DND-41 (cell line): ENCODE data around the gene MAPRE3.

ENCODE experiments used
- ATAC-seq: fragments of 200-7000 bp; cut with Tn5 transposase; 3 replicates; pipeline ENCODE4 v1.9.1; 2021; ENCODE audit warnings: low read depth; ENCODE audit not compliant: insufficient read depth
- DNase-seq: peaks from one replicate; pipeline ENCODE4 v3.0.0-alpha.2; 2020
- H2AFZ ChIP-seq: 2 replicates; pipeline ENCODE4 v1.6.0; 2012; ENCODE audit warnings: low read depth, low read length
- H3K27ac ChIP-seq: 2 replicates; pipeline ENCODE4 v1.5.1; 2012; ENCODE audit warnings: low read length, inconsistent platforms
- H3K27me3 ChIP-seq: fragments of 200-600 bp; sonication (generic); 2 replicates; pipeline ENCODE4 v1.6.0; 2012; ENCODE audit warnings: low read length, mild to moderate bottlenecking, inconsistent platforms; ENCODE audit not compliant: insufficient read depth, poor library complexity
- H3K36me3 ChIP-seq: 2 replicates; pipeline ENCODE4 v1.5.1; 2012; ENCODE audit warnings: low read length, inconsistent platforms; ENCODE audit not compliant: insufficient read depth
- H3K4me1 ChIP-seq: 2 replicates; pipeline ENCODE4 v1.5.1; 2012; ENCODE audit warnings: mild to moderate bottlenecking, low read length; ENCODE audit not compliant: insufficient read depth
- H3K4me2 ChIP-seq: 2 replicates; pipeline ENCODE4 v1.6.0; 2012; ENCODE audit warnings: mild to moderate bottlenecking, moderate library complexity, low read length, inconsistent platforms; ENCODE audit not compliant: insufficient read depth
- H3K4me3 ChIP-seq, 2 experiments: fragments of 200-600 bp in 1 of 2; shearing (Covaris generic) in 1 of 2; 2 replicates each; pipeline ENCODE4 v1.5.1; 2012 to 2016; ENCODE audit warnings: inconsistent platforms in 2 of 2, low read length in 2 of 2, mild to moderate bottlenecking in 2 of 2, low read depth in 1 of 2, moderate library complexity in 1 of 2
- H3K79me2 ChIP-seq: 2 replicates; pipeline ENCODE4 v1.6.0; 2012; ENCODE audit warnings: low read length, inconsistent platforms; ENCODE audit not compliant: insufficient read depth
- H3K9ac ChIP-seq: 2 replicates; pipeline ENCODE4 v1.6.0; 2012; ENCODE audit warnings: low read depth, mild to moderate bottlenecking, inconsistent platforms, low read length, moderate library complexity
- H3K9me3 ChIP-seq: 2 replicates; pipeline ENCODE4 v1.5.1; 2012; ENCODE audit warnings: low read length, moderate library complexity, mild to moderate bottlenecking, inconsistent platforms; ENCODE audit not compliant: insufficient read depth, severe bottlenecking
- H4K20me1 ChIP-seq: 2 replicates; pipeline ENCODE4 v1.6.0; 2012; ENCODE audit warnings: low read length; ENCODE audit not compliant: insufficient read depth
- EZH2 ChIP-seq: IDR thresholded peaks from 3 replicates; pipeline ENCODE4 v1.6.1; 2012; ENCODE audit warnings: borderline replicate concordance, low read depth, mild to moderate bottlenecking, moderate library complexity, low read length, inconsistent platforms; ENCODE audit not compliant: severe bottlenecking
- TF ChIP-seq, protein P1 (sequence below): IDR thresholded peaks from 2 replicates; pipeline ENCODE4 v1.5.1; 2012; ENCODE audit warnings: borderline replicate concordance, low read length, moderate library complexity, mild to moderate bottlenecking; ENCODE audit not compliant: poor library complexity, severe bottlenecking; ENCODE audit errors: extremely low read depth

Gene MAPRE3

DNA sequence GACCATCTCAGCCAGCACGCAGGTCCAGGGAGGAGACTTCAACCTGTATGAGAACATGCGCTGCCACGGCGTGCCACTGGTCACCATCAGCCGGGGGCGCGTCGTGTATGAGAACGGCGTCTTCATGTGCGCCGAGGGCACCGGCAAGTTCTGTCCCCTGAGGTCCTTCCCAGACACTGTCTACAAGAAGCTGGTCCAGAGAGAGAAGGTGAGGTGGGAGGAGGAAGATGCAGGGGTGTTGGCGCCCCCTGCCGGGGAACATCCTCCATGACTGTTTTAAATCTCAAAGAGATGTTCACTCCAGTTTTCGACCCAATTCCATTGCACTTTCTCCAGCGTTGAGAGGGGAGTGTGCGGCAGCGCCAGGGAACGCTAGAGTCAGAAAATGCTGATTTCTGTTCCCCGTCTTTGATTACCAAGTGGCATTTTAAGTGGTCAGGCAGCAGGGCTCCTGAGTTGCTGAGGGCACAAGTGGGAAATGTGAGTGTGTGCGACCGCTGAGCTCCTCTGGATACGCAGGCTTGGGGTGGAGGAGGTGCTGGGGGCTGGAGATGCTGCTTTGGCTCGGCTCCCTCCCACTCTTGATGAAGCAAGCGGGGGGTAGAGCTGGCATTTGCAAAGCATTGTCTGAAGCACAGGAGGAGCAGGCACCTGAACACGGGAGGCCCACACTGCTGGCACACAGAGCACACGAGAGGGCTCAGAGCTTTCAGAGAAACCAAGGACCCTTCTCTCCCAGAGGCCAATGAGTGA is 27.7 kb upstream of the MAPRE3 start:
- H3K79me2 ChIP-seq: no peaks in the 10 kb centered on the region
- no peaks in the 10 kb centered on the region for H3K36me3 ChIP-seq
- ATAC-seq (peak; percentile 71; the same call in 2 of the 3 replicates), DNase-seq (peak; percentile 53)
- peaks cover 3% of the 10 kb centered on the region for H3K27me3 ChIP-seq
- no peaks in the 10 kb centered on the region for H3K4me1 ChIP-seq
- H2AFZ ChIP-seq: no peak overlapping the region
- H4K20me1 ChIP-seq: no peaks in the 10 kb centered on the region
- no peaks in the 10 kb centered on the region for H3K9me3 ChIP-seq
- H3K27ac ChIP-seq: no peak overlapping the region
- no peak for TF ChIP-seq EZH2
- TF ChIP-seq, protein P1, sequence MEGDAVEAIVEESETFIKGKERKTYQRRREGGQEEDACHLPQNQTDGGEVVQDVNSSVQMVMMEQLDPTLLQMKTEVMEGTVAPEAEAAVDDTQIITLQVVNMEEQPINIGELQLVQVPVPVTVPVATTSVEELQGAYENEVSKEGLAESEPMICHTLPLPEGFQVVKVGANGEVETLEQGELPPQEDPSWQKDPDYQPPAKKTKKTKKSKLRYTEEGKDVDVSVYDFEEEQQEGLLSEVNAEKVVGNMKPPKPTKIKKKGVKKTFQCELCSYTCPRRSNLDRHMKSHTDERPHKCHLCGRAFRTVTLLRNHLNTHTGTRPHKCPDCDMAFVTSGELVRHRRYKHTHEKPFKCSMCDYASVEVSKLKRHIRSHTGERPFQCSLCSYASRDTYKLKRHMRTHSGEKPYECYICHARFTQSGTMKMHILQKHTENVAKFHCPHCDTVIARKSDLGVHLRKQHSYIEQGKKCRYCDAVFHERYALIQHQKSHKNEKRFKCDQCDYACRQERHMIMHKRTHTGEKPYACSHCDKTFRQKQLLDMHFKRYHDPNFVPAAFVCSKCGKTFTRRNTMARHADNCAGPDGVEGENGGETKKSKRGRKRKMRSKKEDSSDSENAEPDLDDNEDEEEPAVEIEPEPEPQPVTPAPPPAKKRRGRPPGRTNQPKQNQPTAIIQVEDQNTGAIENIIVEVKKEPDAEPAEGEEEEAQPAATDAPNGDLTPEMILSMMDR: peak; percentile 90
- H3K9ac ChIP-seq: no peak overlapping the region
- no peak overlapping the region for H3K4me2 ChIP-seq
- no peak overlapping the region for H3K4me3 ChIP-seq

DNA sequence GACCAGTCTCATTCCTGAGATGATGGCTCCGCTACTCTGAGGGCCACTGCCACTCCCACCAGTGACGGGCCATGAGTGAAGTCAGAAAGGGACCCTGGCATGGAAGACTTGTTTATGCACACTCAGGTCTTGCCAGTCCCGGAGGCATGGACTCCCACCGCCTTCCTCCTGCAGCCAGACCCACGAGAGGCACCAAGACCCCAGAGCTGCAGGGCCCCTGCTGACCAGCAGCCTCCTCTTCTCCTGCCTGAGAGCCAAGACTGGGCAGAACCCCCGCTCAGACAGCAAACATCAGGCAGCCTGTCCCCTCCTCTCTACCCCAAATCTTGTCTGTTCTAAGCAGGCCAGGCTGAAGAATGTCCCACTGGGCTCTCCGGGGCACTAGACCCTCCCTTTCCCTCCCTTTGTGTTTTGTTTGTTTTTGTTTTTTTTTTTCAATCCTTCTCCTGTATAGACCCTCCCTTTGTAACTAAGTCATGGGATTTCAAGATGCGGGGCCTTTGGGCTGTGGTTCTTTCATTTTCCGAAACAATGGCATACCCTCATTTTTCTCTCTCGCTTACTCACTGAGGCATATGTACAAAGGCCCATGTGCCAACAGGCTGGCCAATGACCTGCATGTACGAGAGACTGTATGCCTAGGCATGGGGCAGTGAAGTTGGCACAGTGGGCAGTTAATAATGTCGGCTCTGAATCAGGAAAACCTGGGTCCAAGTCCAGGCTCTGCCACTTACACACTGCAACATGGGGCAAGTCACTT is 24.3 kb upstream of the MAPRE3 start:
- no peak for DNase-seq
- no peak overlapping the region for H3K4me2 ChIP-seq
- H3K79me2 ChIP-seq: no peaks in the 10 kb centered on the region
- H3K36me3 ChIP-seq: no peaks in the 10 kb centered on the region
- peaks cover 3% of the 10 kb centered on the region for H3K27me3 ChIP-seq
- ATAC-seq: no peak
- no peak overlapping the region for H3K9ac ChIP-seq
- no peaks in the 10 kb centered on the region for H3K4me1 ChIP-seq
- H2AFZ ChIP-seq: no peak overlapping the region
- H3K4me3 ChIP-seq: no peak overlapping the region
- no peak overlapping the region for H3K27ac ChIP-seq
- H3K9me3 ChIP-seq: no peaks in the 10 kb centered on the region
- no peaks in the 10 kb centered on the region for H4K20me1 ChIP-seq
- TF ChIP-seq, protein P1: no peak
- no peak for TF ChIP-seq EZH2

DNA sequence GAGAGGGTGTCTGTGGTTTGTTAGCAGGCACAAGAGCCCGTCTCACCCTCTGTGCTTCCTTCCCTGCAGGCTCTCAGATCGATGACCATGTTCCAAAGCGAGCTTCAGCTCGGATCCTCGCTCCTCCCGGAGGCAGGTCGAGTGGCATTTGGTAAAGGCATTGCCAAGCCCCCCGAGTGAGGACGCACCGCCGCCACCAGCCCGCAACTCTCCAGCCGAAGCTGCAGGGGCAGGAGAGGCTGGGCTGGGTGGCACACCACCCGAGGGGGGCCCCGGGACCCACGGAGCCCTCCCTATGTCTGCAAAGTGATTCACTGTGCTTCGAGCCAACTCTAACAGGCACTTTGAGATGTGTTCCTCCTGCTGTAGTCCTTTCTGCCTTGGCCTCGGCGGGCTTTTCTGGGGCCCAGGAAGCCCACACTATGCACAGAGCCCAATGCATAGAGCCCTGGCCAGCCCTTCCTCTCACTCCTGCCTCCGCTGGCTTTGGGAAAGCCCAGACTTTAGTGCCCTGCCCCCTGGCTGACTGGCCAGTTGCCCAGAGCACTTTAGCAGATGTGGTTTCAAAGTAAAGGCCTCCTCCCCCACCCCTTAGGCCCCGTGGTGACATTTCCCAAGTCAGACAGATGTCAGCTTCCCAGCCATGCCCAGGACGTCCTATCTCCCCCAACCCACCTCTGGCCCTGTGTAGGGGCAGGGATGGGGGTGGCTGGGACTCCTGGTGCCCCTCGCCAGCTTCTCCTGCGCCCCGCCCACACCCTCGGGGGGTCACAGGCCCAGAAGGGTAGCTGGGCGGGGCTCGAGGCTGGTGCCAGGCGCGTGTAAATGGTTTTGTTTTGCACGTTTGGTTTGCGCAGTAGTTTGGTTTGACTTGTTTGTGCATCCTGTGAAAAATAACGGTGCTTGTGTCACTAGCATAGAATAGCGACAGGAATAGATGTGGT is 23.3 kb upstream of the MAPRE3 start:
- Histone ChIP-seq H3K4me3 (no peak overlapping the region), H2AFZ (no peak overlapping the region), H3K27me3 (peaks cover 5% of the 10 kb centered on the region), H3K4me2 (no peak overlapping the region), H3K79me2 (no peaks in the 10 kb centered on the region), H3K9me3 (no peaks in the 10 kb centered on the region), H3K27ac (no peak overlapping the region), H3K4me1 (no peaks in the 10 kb centered on the region), H4K20me1 (no peaks in the 10 kb centered on the region), H3K36me3 (no peaks in the 10 kb centered on the region), H3K9ac (no peak overlapping the region)
- no peak for DNase-seq
- TF ChIP-seq, protein P1: no peak
- TF ChIP-seq EZH2: no peak
- ATAC-seq: no peak
